Endothelial cell of umbilical vein (primary cell): ENCODE results near the gene PRKAR2B.

Experiments used
- CTCF ChIP-seq, 2 donors: IDR thresholded peaks; 1 replicate in 1 of 2; 2 replicates in 1 of 2; pipeline ENCODE4 v1.5.1; 2011; ENCODE audit warnings: low read length in 2 of 2, mild to moderate bottlenecking in 2 of 2, moderate library complexity in 2 of 2, control low read depth in 1 of 2, inconsistent platforms in 1 of 2, low read depth in 1 of 2; ENCODE audit not compliant: insufficient read depth in 1 of 2; ENCODE audit errors: extremely low read depth in 1 of 2
- POLR2AphosphoS5 ChIP-seq: IDR thresholded peaks from 2 replicates; pipeline ENCODE4 v1.6.1; 2012; ENCODE audit warnings: low read depth, mild to moderate bottlenecking, control low read depth, low read length, moderate library complexity; ENCODE audit not compliant: insufficient read depth

GRCh38 chr7:107148721-107149120 lies 104.2 kb downstream of the PRKAR2B start:
- TF ChIP-seq POLR2AphosphoS5 (no peak), CTCF (IDR thresholded peaks at IDR 0.05; ENCODE audit: extremely low read depth in 1 of 2, insufficient read depth in 1 of 2, low read depth in 1 of 2, low read length in 2 of 2) (no peak)
